GM12864 (cell line): ENCODE measurements around the gene DHDH.

ENCODE experiments used
- DNase-seq: peaks from one replicate; pipeline ENCODE4 v3.0.0-alpha.2; 2011; ENCODE audit warnings: low read depth
- H3K4me3 ChIP-seq: 2 replicates; pipeline ENCODE4 v1.5.1; 2011; ENCODE audit warnings: mild to moderate bottlenecking, low read depth, low read length, control low read depth
- TF ChIP-seq, protein P1 (sequence below): IDR thresholded peaks from 2 replicates; pipeline ENCODE4 v1.5.1; 2011; ENCODE audit warnings: low read depth, mild to moderate bottlenecking, moderate library complexity, low read length, control low read depth, inconsistent platforms; ENCODE audit errors: missing control alignments

Gene DHDH

DNA sequence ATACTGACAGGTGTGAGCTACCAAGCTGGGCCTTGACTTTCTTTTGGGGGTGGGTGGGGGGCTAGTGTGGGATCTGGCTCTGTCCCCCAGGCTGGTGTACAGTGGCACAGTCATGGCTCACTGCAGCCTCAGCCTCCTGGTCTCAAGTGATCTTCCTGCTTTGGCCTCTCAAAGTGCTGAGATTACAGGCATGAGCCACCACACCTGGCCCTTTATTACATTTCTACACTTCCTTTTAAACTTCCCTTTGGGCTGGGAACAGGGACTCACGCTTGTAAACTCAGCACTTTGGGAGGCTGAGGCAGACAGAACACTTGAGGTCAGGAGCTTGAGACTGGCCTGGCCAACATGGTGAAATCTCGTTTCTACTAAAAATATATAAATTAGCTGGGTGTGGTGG is 43.6 kb downstream of the DHDH start:
- TF ChIP-seq, protein P1, sequence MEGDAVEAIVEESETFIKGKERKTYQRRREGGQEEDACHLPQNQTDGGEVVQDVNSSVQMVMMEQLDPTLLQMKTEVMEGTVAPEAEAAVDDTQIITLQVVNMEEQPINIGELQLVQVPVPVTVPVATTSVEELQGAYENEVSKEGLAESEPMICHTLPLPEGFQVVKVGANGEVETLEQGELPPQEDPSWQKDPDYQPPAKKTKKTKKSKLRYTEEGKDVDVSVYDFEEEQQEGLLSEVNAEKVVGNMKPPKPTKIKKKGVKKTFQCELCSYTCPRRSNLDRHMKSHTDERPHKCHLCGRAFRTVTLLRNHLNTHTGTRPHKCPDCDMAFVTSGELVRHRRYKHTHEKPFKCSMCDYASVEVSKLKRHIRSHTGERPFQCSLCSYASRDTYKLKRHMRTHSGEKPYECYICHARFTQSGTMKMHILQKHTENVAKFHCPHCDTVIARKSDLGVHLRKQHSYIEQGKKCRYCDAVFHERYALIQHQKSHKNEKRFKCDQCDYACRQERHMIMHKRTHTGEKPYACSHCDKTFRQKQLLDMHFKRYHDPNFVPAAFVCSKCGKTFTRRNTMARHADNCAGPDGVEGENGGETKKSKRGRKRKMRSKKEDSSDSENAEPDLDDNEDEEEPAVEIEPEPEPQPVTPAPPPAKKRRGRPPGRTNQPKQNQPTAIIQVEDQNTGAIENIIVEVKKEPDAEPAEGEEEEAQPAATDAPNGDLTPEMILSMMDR: no peak
- no peak for DNase-seq
- no peak overlapping the region for H3K4me3 ChIP-seq

DNA sequence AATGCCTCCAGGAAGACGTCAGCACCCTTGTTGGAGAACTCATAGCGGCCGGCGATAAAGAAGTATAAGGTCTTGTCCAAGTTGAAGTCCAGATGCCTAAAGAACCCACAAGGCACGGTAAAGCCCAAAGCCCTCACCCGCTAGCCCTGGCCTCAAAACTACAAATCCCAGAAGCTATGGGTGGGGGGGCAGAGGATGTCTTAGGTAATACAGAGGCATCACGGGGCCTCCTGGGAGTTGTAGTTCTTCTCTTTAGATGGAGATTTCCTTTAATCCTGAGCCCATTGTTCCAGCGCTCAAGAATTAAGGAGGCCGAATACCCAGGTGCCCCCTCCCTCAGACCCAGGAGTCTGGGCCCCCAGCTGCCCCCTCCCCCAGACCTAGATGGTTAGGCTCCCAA is 48.8 kb downstream of the DHDH start:
- DNase-seq: no peak
- H3K4me3 ChIP-seq: no peak overlapping the region
- TF ChIP-seq, protein P1: no peak

DNA sequence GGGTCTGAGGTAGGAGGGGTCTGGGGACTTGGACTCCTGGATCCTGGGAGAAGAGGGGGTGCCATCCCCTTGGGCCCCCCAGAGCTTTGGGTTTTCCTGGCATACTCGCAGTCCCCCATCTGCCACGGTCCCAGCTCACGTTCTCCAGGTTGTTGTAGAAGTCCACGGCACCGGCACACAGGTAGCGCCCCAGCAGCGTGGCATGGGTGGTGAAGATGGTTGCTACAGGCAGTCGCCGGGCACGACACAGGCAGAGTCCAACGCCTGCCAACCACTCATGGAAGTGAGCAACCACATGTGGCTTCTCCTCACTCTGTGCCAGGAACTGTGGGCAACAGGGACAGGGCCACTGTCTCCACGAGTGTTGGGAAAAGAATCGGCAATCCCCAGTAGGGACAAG is 52.2 kb downstream of the DHDH start:
- TF ChIP-seq, protein P1: no peak
- DNase-seq: no peak
- no peak overlapping the region for H3K4me3 ChIP-seq

DNA sequence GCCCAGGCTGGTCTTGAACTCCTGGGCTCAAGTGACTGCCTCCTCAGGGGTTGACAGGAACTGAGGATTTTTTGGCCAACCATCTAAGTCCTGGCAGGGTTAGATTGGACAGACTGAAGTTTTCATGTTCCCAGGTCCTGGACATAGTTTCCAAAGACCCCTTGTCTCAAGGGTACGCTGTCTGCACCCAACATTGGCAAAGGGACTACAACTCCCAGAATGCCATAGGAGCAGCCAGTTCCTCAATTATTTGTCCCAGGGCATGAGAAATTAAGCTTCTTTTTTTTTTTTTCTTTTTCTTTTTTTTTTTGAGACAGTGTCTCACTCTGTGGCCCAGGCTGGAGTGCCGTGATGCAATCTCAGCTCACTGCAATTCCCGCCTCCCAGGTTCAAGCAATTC is 52.7 kb downstream of the DHDH start:
- H3K4me3 ChIP-seq: no peak overlapping the region
- no peak for DNase-seq
- TF ChIP-seq, protein P1: no peak

DNA sequence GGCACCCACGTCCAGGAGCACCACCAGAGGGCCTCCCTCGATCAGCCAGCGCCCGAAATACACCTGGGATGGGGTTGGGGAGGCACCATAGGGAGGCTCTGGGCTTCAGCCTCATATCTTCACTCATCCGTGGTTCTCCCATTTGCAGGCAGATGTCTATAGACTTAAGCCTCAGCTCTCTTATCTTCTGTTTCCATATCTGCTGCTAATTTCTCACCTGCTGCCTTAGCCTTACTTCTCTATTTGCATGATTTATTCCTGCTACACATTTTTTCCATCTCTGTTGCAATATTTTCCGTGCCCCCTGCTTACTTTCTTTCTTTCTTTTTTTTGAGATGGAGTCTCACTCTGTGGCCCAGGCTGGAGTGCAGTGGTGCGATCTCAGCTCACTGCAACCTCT is 53.8 kb downstream of the DHDH start:
- no peak overlapping the region for H3K4me3 ChIP-seq
- TF ChIP-seq, protein P1: no peak
- no peak for DNase-seq

DNA sequence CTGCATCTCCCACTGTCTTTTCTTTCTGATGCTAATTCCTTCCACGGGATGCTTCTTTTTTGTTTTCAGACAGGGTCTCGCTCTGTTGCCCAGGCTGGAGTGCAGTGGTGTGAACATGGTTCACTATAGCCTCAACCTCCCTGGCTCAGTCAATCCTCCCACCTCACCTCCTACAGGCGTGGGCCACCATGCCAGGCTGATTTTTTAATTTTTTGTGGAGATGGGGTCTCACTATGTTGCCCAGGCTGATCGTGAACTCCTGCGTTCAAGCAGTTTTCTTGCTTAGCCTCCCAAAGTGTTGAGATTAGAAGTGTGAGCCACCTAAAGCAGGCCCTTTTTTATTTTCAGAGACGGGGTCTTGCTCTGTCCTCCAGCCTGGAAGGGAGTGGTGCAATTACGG is 54.8 kb downstream of the DHDH start:
- TF ChIP-seq, protein P1: no peak

DNA sequence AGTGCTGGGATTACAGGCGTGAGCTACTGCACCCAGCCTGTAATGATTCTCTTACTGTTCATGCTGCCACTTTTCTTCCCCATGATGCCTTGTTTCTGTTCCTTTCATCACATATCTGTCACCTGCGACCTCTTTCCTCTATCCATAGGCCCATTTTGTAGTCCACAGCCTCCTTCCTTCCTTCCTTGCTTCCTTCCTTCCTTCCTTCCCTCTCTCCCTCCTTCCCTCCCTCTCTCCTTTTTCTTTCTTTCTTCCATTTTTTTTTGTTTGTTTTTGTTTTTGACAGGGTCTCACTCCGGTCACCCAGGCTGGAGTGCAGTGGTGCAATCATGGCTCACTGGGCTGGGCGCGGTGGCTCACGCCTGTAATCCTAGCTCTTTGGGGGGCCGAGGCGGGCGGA is 55.4 kb downstream of the DHDH start:
- TF ChIP-seq, protein P1: no peak
- no peak overlapping the region for H3K4me3 ChIP-seq
- DNase-seq: no peak

More for the DNA sequence above, 54.8 kb downstream of the DHDH start:
- H3K4me3 ChIP-seq: no peak overlapping the region
- no peak for DNase-seq
